GM18511 (cell line): ENCODE measurements around the gene OGDH.
"Not testable (repeated sequence)": the region's sequence is repeated elsewhere in the genome, so short reads cannot be mapped to it uniquely, and the experiment has no call there.

ENCODE experiments used
- ATAC-seq: cut with Tn5 transposase; IDR thresholded peaks from one replicate; pipeline ENCODE4 v1.9.1; 2021; ENCODE audit warnings: mild to moderate bottlenecking, moderate library complexity; ENCODE audit not compliant: unreplicated experiment

The OGDH gene

DNA sequence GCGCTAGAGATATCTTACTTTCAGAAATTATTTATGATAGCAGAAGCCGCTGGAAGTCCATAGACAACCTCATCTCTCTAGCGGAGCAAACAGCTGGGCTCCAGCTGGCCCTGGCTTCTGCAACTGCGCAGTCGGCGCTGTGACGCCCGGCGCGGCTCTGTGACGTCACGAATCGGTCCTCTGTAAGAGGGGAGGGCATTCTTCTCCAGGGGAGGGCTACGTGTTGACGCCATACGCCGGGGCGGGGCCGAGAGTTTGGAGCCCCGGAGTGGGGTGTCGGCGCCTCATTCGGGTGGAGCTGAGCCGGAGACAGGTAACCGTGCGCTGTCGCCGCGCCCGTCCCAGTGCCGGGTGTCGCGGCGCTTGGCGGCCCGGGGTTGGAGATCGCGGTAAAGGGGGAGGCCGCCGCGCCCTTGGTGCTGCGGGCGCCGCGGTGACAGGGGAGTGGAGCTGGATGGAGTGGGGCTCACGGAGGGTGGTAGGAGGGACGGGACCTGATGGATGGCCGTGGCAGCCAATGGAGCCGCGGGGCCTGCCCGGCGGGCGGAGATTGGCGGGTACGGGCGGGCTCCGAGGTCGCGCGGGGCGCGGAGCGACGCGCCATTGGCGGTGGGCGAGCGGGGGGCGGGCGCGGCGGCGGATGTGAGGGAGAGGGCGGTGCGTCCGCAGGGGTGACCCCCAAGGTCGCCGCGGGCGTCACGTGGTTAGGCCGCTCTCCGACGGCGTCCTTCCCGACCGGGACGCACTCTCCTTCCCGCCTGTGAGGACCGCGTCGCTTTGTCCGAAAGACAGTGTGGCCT is at the start of gene OGDH:
Gene OGDH (plus strand): TSS at position 287 of the 800 bp plus-strand sequence. CDS start 17,717 bp downstream, outside the sequence.
- ATAC-seq = peak; percentile 95

DNA sequence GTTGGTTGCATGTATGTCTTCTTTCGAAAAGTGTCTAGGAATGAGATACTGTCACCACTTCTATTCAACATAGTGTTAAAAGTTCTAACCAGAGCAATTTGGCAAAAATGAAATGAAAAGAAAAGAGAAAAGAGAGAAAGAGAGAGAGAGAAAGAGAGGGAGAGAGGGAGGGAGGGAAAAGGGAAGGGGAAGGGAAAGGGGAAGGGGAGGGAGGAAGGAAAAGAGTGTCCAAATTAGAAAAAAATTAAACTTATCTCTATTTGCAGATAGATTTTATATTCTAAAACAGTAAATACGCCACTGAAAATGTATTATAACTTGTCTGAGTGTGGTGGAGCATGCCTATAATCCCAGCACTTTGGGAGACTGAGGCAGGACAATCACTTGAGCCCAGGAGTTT is 48.9 kb upstream of the OGDH start:
- ATAC-seq = no peak

DNA sequence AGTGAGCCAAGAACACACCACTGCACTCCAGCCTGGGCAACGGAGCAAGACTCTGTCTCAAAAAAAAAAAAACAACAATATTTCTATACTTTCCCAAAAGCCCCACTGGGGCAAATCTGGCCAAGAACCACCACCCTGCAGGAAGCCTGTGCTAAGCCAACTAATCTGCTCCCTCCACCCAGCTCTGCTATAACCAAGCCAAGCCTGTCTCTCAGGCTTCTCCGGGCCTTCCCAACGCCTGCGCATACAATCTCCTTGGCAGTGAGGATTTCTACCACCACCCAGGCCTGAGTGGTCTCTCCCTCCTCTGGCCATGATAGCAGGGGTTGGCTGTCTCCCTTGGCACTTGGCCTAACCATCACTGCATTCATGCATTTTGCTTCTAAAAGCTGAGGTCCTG is 46.9 kb upstream of the OGDH start:
- no peak for ATAC-seq

DNA sequence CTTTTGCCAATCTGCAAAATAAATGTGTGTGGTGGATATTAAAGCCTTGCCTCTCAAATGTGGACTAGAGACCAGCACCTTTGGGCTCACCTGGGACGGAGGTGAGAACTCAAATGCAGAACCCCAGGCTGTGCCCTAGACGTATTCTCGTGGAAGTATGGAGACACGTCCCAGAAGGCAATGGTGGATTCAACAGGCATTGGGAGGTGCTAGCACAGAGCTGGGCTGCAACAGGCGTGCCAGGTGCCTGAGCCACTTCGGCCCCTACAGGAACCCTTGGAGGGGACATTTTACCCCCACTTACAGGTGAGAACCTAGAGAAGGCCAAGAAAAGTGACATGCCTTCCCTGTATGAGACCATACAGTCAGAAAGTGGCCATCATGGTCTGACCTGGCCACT is 44.9 kb upstream of the OGDH start:
- no peak for ATAC-seq

DNA sequence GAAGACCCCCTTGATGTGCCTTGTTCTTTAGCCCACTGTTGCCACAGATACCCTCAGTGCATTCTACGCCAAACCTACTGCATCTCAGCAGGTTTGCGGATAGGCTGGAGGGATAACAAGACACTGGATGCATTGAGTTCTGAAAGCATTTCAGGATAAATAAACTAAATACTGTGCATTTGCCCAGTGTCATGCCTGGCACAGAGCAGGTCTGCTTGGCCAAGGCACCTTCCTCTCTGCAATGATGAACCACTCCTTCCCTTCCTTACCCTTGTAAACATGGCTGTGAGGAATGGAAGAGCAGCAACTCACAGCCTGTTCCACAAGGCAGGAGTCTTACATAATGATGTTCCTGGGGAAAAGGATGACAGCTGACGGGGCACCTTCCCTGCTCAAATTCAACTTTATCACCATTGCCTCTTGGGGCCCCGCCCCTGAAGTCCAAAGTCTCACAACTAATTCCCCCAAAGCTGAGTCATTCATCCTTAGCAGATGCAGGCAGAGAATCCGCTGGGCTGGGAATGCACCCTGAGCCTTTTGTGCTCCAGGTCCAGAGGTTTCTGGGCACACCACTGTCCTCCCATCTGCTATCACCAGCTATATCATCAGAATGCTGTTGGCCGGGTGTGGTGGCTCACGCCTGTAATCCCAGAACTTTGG is 44.3 kb upstream of the OGDH start:
- no peak for ATAC-seq

DNA sequence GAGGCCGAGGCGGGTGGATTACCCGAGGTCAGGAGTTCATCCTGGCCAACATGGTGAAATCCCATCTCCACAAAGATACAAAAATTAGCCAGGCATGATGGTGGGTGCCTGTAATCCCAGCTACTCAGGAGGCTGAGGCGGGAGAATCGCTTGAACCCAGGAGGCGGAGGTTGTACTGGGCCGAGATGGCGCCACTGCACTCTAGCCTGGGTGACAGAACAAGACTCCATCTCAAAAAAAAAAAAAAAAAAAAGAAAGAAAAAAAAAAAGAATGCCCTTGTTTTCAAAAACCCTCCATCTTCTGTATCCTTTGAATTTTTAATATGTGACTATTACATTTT is 43.8 kb upstream of the OGDH start:
- ATAC-seq = not testable (repeated sequence)

DNA sequence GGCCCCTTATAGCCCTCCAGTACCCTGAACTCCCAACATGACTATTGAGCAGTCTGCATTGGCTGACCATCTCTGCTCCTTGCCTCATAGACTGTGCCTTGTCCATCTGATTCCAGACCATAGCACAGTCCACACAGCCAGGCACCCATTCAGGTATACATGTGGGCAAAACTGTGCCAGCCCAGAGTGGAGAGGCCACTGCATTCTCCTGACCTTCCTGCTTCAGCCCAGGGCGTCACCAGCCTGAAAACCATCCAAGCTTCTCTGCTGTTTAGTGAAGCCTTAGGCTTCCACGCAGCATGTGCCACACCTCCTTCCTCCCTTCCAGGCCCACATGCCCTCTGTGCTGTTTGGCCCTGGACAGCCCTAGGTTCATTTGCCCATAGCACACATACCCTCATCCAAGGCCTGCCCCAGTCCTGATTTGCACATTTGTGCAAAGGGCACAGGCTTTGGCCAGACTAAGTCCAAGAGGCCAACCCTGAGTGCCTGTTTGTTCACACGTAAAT is 43.2 kb upstream of the OGDH start:
- no peak for ATAC-seq

DNA sequence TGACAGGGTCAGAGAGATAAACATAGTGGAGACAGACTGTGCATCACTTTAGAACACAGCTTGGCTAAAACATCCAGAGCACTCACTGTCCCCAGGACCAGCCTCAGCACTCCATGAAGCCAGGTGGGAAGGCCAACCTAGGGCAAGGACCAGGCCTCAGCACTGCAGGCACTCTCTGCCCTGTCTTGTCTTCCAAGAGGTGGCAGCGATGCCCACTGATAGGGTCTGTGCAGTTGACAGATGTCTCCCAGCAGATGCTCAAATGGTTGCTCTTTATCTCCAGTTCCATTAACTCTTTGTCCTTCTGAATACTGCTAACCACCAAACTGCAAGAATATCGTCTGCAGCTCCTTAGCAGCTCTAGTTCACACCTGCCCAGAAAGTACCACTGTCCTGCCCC is 41.8 kb upstream of the OGDH start:
- no peak for ATAC-seq

DNA sequence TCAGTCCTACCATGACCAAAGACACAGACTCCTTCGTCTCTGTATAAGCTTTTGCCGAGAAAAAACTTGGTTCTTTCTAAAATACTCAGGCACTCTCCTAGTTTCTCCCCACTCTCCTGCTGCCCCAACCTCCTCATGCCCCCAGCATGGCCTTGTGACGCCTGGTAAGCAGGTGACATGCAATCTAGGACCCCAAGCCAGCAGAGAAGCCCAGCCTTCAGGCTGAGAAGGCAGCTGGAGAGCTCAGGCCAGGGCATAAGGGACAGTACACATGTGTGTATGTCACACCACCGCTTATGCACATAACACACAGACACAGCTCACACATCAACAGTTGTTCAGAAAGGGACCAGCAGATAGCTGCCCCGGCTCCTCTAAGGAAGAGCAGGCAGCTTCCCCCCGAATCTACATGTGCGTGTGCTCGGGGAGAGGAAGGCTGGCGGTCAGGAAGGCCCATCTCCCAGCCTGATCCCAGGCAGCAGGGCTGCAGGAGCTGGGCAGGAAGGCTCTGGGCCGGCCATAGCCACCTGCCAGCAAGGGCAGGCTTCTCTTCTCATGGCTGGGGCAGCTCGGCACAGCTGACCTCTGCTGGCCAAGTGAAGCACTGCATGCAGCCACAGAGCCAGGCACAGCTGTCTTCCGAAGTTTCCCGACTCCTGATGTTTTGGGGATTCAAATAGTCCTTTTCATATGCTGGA is 41.2 kb upstream of the OGDH start:
- ATAC-seq = peak; percentile 68

DNA sequence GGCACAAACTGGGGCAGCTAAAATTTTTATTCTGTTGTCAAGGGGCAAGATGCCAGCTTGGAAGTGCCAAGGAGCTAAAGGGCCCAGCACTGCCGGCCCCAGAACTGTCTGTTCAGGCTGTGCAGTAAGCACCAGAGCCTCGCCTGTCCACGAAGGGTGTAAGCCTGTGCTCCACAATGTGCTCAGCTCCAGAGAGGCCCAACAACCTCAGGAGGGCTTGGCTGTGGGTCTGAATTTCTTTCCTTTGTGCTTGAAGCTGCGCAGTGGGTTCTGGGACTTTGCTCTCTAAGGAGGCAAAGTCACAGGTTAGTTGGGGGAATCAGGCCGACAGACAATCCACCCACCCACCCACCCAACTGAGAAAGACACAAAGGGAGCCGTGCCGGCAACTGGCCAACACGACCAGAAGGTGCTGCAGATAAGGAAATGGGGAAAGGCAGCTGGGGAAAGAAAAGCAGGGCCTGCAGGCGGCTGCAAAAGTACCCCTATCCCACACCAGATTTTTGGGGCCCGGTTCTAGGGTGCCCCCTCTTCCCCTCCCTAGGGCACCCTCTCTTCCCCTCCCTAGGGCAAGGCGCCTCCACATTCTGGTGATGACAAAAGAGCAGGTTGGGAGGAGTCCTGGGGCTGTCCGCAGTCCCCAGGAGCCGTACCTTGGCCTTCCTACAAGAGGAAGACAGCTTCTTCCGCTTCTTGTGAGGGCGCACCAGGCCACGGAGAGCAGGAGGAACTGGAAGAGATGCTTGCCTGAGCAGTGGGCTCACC is 40.5 kb upstream of the OGDH start:
- ATAC-seq = peak; percentile 35

DNA sequence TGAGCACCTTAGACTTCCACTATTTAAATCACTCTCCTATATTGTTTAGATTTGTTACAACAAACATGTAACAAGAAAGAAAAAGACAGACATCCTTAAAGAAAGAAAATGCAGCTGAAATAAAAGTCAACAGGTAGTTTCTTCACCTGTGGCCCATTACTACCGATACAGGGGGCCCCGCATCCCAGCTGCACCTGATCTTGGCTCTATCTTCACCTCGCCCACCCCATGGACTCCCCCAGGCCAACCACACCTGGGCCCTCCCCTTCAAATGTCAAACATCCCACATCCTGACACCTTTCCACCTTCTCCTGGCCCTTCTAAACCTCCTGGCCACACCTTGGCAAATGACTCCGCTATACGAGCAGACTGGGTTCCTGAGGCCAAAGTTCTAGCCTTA is 39.7 kb upstream of the OGDH start:
- no peak for ATAC-seq

DNA sequence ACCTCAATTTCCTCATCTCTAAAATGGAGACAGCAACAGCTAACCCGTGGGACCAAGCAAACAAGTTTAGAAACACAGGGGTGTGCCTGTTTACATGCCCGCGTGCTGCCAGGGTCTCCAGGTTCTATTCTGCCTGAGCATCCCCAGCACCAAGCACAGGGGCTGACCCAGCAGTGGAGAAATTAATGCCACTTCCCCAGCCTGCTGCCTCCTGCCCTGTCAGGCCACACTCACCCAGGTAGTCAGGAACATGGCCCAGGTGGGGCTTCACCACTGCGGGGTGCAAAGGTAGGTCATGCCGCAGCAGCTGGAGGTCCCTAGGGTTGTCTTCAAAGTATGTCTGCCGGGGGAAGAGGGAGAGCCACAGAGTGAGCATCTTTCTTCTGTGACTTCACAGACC is 38.5 kb upstream of the OGDH start:
- ATAC-seq = no peak

DNA sequence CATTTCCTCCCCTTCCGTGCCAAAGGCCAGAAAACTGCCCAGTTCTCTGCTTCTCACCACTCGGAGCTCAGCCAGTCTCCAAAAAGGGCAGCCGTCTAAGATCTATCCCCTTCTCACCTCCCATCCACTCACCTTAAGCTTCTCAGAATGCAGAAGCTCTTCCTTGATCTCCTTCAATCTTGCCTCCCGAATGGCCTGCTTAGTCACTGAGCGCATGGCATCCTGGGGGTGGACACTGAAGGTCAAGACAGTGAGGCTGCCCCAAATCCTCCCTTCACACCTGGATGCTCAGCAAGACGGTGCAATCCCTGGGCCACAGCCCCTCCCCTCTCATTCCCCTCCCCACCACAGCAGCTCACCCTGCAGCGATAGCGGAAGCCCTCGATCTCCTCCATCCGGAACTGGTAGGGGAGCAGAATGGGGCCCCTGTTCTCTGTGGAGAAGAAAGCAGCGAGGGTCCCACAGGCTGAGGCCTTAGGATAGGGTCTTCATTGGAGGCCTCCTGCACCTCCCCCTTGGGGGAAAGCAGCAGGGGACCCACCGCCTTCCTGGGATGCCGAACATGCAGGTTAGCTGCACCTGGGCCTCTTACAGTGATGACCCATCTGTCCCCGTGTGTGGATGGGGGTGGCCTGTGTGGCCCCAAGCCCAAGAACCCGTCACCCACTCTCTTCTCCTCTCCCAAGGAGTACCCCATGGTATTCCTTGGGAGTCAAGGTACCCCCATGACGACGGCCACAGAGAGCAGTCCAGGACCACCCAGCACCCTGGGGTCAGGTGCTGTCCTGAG is 37.5 kb upstream of the OGDH start:
- ATAC-seq = no peak

DNA sequence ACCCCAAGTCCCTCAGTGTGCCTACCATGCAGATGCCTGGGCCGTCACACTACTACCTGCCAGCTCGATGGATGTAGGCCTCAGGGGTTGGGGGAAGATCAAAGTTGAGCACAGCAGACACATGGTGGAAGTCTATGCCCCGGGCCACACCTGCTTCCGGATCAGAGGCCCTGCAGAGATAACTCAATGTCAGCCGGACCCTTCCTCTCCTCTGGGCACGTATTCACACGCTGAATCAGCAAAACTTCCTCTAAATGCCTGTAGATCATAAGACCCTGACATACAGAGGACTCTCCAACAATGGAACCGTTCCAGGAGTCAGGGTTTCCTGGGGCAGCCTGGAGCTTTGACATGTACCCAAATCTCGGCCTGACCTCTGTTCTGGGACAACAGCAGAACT is 36.5 kb upstream of the OGDH start:
- no peak for ATAC-seq

DNA sequence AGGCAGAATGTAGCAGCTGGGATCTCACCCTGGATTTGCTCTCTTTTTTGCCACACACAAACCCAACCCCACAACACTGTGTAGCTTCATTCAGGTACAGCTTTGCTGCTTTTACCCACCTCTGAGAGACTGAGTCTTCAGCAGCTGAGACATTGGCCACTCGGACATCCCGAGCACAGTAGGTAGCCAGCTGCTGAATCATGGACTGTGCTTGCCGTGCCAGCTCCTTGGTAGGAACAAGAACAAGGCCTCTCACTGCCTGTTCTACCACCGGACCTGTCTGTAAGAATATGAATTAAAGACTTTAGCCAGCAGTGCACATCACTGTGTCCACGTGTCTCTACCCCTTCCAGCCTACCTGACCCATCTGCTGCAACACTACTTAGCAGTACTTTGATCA is 33.7 kb upstream of the OGDH start:
- ATAC-seq = no peak

DNA sequence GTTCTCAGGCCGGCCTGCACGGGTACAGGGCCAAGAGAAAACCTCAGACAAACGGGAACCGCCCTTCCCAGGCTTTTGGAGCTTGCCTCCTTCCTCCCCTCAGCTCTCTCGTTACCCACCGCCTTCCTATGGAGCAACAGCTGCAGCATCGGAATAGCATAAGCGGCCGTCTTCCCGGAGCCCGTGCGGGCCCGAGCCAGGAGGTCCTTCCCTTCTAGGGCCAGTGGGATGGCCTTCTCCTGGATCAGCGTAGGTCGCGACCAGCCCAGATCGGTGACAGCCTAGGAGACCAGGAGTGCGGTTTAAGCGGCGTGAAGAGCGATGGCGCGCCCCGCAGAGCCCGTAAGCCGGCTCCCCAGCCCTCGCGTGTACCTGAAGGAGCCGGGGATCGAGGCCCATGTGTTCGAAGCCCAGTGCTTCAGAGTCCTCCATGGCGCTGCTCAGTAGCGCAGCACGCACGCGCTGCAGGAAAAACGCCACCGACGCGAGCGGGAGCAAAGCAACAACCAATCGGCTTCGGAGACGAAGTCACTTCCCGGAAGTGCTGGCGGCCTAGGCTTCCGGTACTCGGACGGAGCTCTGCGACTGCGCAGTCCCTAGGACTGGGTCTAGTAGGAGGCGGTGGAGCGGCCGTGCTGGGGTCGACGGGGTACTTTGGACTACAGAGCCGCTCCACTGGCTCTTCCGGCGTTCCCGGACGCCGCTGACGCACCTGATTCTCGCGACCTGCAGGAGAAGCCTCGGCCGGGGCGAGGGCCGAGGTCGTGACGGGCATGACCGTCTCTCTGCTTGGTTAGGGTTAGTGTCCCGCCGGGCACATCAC is 32.8 kb upstream of the OGDH start, which contains the start of gene DDX56:
Gene DDX56 (minus strand): TSS at position 445 of the 823 bp plus-strand sequence. CDS start 13 bp downstream, at position 432.
- ATAC-seq = peak; percentile 95

DNA sequence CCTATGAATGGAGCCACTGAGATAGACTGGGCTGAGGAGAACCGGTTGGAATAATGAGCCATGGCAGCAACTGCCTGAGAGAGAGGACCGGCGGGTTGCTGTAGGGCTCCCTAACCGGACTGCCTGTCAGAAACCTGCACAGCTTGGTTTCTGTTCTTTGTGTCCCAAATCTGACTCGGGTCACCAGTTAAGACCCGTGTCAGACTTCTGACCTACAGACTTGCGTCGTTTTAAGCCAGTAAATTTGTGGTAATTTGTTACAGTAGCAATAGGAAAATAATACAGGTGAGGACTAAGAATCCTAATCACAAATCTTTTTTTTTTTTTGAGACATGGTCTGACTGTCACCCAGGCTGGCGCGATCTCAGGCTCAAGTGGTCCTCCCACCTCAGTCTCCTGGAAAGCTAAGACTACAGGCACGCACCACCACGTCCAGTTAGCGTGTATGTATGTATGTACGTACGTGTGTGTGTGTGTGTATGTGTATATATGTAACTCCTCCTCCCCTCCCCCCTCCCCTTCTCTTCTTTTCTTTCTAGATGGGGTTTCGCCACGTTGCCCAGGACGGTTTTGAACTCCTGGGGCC is 32.0 kb upstream of the OGDH start:
- ATAC-seq = no peak

DNA sequence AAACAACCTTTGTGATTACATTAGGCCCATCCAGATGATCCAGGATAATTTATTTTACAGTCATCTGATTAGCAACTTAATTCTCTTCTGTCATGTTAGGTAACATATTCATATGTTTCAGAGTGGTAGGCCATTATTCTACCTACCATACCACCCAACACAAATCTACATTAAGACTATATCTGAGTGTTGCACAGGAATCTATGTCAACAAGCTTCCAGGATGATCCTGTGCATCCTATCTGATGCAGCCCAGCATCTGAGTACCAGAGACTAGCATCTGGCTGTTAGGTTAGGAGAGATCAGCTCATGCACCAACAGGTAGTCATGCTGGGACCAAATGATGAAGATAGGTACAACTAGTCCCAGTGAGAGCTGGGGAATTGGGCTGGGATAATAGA is 31.4 kb upstream of the OGDH start:
- ATAC-seq = no peak

DNA sequence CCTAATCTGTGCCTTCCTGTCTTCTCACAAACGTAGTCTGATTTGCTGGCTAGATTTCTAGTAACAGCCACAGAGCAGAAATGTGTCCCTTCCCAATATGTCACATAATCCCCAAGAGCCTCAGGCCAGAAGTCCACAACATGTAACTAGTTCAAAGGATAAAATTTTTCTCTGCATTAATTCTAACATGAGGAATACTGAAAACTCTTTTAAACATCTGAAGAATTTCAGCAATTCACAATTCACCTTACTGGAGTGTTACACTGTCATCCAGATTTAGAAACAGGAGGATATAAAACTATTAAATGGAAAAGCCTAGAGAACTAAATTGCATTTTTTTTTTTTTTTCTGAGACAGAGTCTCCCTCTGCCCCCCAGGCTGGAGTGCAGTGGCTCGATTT is 30.2 kb upstream of the OGDH start:
- no peak for ATAC-seq
